Stimulated activated CD4-positive, alpha-beta T cell treated with anti-CD3 and anti-CD28 coated beads, Interleukin-4, amount 100 ng/mL, for 24 hours (primary cell): ENCODE data around the gene KLHL14.

Source experiments
- DNase-seq: peaks from one replicate; pipeline ENCODE4 v3.0.0-alpha.2; 2020

The KLHL14 gene

GRCh38 chr18:32770054-32770665 lies 2.7 kb downstream of the KLHL14 start:
- no peak for DNase-seq

- DNase-seq: no peak
These were observed 3.2 kb downstream of the KLHL14 start for GRCh38 chr18:32769586-32770053.

- DNase-seq: no peak
These were observed 3.7 kb downstream of the KLHL14 start for GRCh38 chr18:32769071-32769585.

GRCh38 chr18:32767400-32767799 lies 5.4 kb downstream of the KLHL14 start:
- no peak for DNase-seq

- no peak for DNase-seq
These were observed 8.1 kb downstream of the KLHL14 start for GRCh38 chr18:32764611-32765244.

- DNase-seq: no peak
These were observed 9.5 kb downstream of the KLHL14 start for GRCh38 chr18:32763293-32763692.

GRCh38 chr18:32761231-32761630 lies 11.6 kb downstream of the KLHL14 start:
- DNase-seq: no peak

- no peak for DNase-seq
These were observed 12.4 kb downstream of the KLHL14 start for GRCh38 chr18:32760391-32760790.

GRCh38 chr18:32759611-32760167 lies 13.1 kb downstream of the KLHL14 start:
- no peak for DNase-seq

- no peak for DNase-seq
These were observed 18.1 kb downstream of the KLHL14 start for GRCh38 chr18:32754508-32755263.

- no peak for DNase-seq
These were observed 19.1 kb downstream of the KLHL14 start for GRCh38 chr18:32753656-32754260.

- no peak for DNase-seq
These were observed 22.5 kb downstream of the KLHL14 start for GRCh38 chr18:32750328-32750727.

GRCh38 chr18:32749809-32750208 lies 23.0 kb downstream of the KLHL14 start:
- no peak for DNase-seq

- no peak for DNase-seq
These were observed 30.2 kb downstream of the KLHL14 start for GRCh38 chr18:32742579-32742978.

GRCh38 chr18:32735781-32736180 lies 37.0 kb downstream of the KLHL14 start:
- DNase-seq: no peak

GRCh38 chr18:32734442-32734841 lies 38.4 kb downstream of the KLHL14 start:
- DNase-seq: no peak

- no peak for DNase-seq
These were observed 40.7 kb downstream of the KLHL14 start for GRCh38 chr18:32732165-32732564.

- DNase-seq: no peak
These were observed 42.2 kb downstream of the KLHL14 start for GRCh38 chr18:32730620-32731091.

GRCh38 chr18:32730068-32730467 lies 42.8 kb downstream of the KLHL14 start:
- DNase-seq: no peak

GRCh38 chr18:32724071-32724749 lies 48.6 kb downstream of the KLHL14 start:
- DNase-seq: no peak

GRCh38 chr18:32722279-32722678 lies 50.5 kb downstream of the KLHL14 start:
- DNase-seq: no peak

- DNase-seq: no peak
These were observed 55.7 kb downstream of the KLHL14 start for GRCh38 chr18:32717126-32717525.
